ENCODE measurements around the gene VSIG8. TPM values are rescaled to one million over a fixed set of nuclear protein-coding genes. Genes with fewer than 3 reads are reported as not detected.

Gene VSIG8
- total RNA-seq, 1 experiment from 2014 or later, result not detected

- Histone ChIP-seq H3K27me3 (replicated peaks; ENCODE audit: control insufficient read depth, insufficient read depth, low read length) (no peaks in the 10 kb centered on the region), H3K4me3 (ENCODE audit: low read depth, low read length) (no peak overlapping the region), H3K36me3 (ENCODE audit: control insufficient read depth, insufficient read depth, low read length) (no peaks in the 10 kb centered on the region), H3K4me1 (peaks cover 5% of the 10 kb centered on the region), H3K9me3 (no peaks in the 10 kb centered on the region)
- Mint-ChIP-seq H3K27me3 (ENCODE audit: insufficient read depth, unreplicated experiment) (no peaks in the 10 kb centered on the region), H3K27ac (ENCODE audit: unreplicated experiment) (no peak overlapping the region), H3K36me3 (ENCODE audit: insufficient read depth, unreplicated experiment) (no peaks in the 10 kb centered on the region), H3K9me3 (ENCODE audit: unreplicated experiment) (no peaks in the 10 kb centered on the region), H3K4me1 (ENCODE audit: low read depth, unreplicated experiment) (peaks cover 15% of the 10 kb centered on the region), H3K4me3 (ENCODE audit: unreplicated experiment) (no peak overlapping the region)
- CTCF ChIA-PET, result interaction anchor here (1.4 kb wide), 1 partner anchor 39 kb away, joined by 3 read pairs; no protein-coding TSS in a partner anchor
- intact Hi-C loops (cut with micrococcal nuclease; ENCODE audit: unreplicated experiment), result no loop called here
- POLR2A ChIA-PET, result no interaction called here
- no TSS peak for BruUV-seq (replicated peaks)
- TF ChIP-seq CTCF (IDR thresholded peaks at IDR 0.05; ENCODE audit: insufficient read depth in 1 of 2, low read depth in 1 of 2, low read length in 1 of 2, severe bottlenecking in 1 of 2, unreplicated experiment in 1 of 2), result no peak
- DNase-seq, result no peak
Observed at GRCh38 chr1:159828581-159829272, 33.7 kb downstream of the VSIG8 start.

GRCh38 chr1:159828176-159828575, 34.3 kb downstream of the VSIG8 start:
- TF ChIP-seq CTCF (IDR thresholded peaks at IDR 0.05; ENCODE audit: insufficient read depth in 1 of 2, low read depth in 1 of 2, low read length in 1 of 2, severe bottlenecking in 1 of 2, unreplicated experiment in 1 of 2), result no peak

GRCh38 chr1:159827549-159827948, 34.9 kb downstream of the VSIG8 start:
- H3K4me3 ChIP-seq (ENCODE audit: low read depth, low read length), result no peak overlapping the region
- TF ChIP-seq CTCF (IDR thresholded peaks at IDR 0.05; ENCODE audit: insufficient read depth in 1 of 2, low read depth in 1 of 2, low read length in 1 of 2, severe bottlenecking in 1 of 2, unreplicated experiment in 1 of 2), result no peak
- BruUV-seq (replicated peaks), result no TSS peak
- H3K36me3 ChIP-seq (ENCODE audit: control insufficient read depth, insufficient read depth, low read length), result no peaks in the 10 kb centered on the region
- no peaks in the 10 kb centered on the region for H3K9me3 ChIP-seq
- Mint-ChIP-seq H3K4me3 (ENCODE audit: unreplicated experiment) (no peak overlapping the region), H3K9me3 (ENCODE audit: unreplicated experiment) (no peaks in the 10 kb centered on the region), H3K27ac (ENCODE audit: unreplicated experiment) (no peak overlapping the region), H3K4me1 (ENCODE audit: low read depth, unreplicated experiment) (peaks cover 15% of the 10 kb centered on the region), H3K27me3 (ENCODE audit: insufficient read depth, unreplicated experiment) (no peaks in the 10 kb centered on the region), H3K36me3 (ENCODE audit: insufficient read depth, unreplicated experiment) (no peaks in the 10 kb centered on the region)
- H3K4me1 ChIP-seq, result peaks cover 5% of the 10 kb centered on the region
- ChIA-PET CTCF (no interaction called here), POLR2A (no interaction called here)
- H3K27me3 ChIP-seq (replicated peaks; ENCODE audit: control insufficient read depth, insufficient read depth, low read length), result no peaks in the 10 kb centered on the region
- no peak for DNase-seq
- intact Hi-C loops (cut with micrococcal nuclease; ENCODE audit: unreplicated experiment), result no loop called here

More at GRCh38 chr1:159828176-159828575, 34.3 kb downstream of the VSIG8 start:
- intact Hi-C loops (cut with micrococcal nuclease; ENCODE audit: unreplicated experiment), result no loop called here
- Mint-ChIP-seq H3K9me3 (ENCODE audit: unreplicated experiment) (no peaks in the 10 kb centered on the region), H3K36me3 (ENCODE audit: insufficient read depth, unreplicated experiment) (no peaks in the 10 kb centered on the region), H3K4me3 (ENCODE audit: unreplicated experiment) (no peak overlapping the region), H3K4me1 (ENCODE audit: low read depth, unreplicated experiment) (peaks cover 15% of the 10 kb centered on the region), H3K27ac (ENCODE audit: unreplicated experiment) (no peak overlapping the region), H3K27me3 (ENCODE audit: insufficient read depth, unreplicated experiment) (no peaks in the 10 kb centered on the region)
- BruUV-seq (replicated peaks), result no TSS peak
- no peaks in the 10 kb centered on the region for H3K9me3 ChIP-seq
- no peak overlapping the region for H3K4me3 ChIP-seq (ENCODE audit: low read depth, low read length)
- ChIA-PET CTCF (interaction anchor here (1.4 kb wide), 1 partner anchor 38 kb away, joined by 3 read pairs; no protein-coding TSS in a partner anchor), POLR2A (no interaction called here)
- no peaks in the 10 kb centered on the region for H3K27me3 ChIP-seq (replicated peaks; ENCODE audit: control insufficient read depth, insufficient read depth, low read length)
- H3K4me1 ChIP-seq, result peaks cover 5% of the 10 kb centered on the region
- no peak for DNase-seq
- no peaks in the 10 kb centered on the region for H3K36me3 ChIP-seq (ENCODE audit: control insufficient read depth, insufficient read depth, low read length)

Measured in Caco-2 (cell line).